Nephron progenitor cell (in vitro differentiated cells): ENCODE results near the gene RNF212.
A peak's percentile ranks its signal among the peaks of the same experiment; 100 is the strongest.
"Not testable (repeated sequence)": the region's sequence is repeated elsewhere in the genome, so short reads cannot be mapped to it uniquely, and the experiment has no call there.

ENCODE experiments used
- DNase-seq: peaks from one replicate; pipeline ENCODE4 v3.0.0; 2021
- H3K27ac Mint-ChIP-seq: 2 replicates; pipeline ENCODE4 v1.8.0; 2021; ENCODE audit warnings: mild to moderate bottlenecking, moderate library complexity, mixed read lengths
- H3K27me3 Mint-ChIP-seq: 2 replicates; pipeline ENCODE4 v1.8.0; 2021; ENCODE audit warnings: mild to moderate bottlenecking, low read depth, mixed read lengths; ENCODE audit not compliant: poor library complexity
- H3K36me3 Mint-ChIP-seq: 2 replicates; pipeline ENCODE4 v1.8.0; 2021; ENCODE audit warnings: low read depth, mixed read lengths
- H3K4me1 Mint-ChIP-seq: 2 replicates; pipeline ENCODE4 v1.8.0; 2021; ENCODE audit warnings: mixed read lengths
- H3K4me3 Mint-ChIP-seq: 2 replicates; pipeline ENCODE4 v1.8.0; 2021; ENCODE audit warnings: mild to moderate bottlenecking, moderate library complexity, mixed read lengths
- H3K9me3 Mint-ChIP-seq: 2 replicates; pipeline ENCODE4 v1.8.0; 2021; ENCODE audit warnings: mild to moderate bottlenecking, moderate library complexity, mixed read lengths
- CTCF ChIP-seq: fragments of 200-600 bp; sonication (generic); IDR thresholded peaks from 2 replicates; pipeline ENCODE4 v1.5.0; 2021; ENCODE audit warnings: antibody characterized with exemption

RNF212 gene

DNA sequence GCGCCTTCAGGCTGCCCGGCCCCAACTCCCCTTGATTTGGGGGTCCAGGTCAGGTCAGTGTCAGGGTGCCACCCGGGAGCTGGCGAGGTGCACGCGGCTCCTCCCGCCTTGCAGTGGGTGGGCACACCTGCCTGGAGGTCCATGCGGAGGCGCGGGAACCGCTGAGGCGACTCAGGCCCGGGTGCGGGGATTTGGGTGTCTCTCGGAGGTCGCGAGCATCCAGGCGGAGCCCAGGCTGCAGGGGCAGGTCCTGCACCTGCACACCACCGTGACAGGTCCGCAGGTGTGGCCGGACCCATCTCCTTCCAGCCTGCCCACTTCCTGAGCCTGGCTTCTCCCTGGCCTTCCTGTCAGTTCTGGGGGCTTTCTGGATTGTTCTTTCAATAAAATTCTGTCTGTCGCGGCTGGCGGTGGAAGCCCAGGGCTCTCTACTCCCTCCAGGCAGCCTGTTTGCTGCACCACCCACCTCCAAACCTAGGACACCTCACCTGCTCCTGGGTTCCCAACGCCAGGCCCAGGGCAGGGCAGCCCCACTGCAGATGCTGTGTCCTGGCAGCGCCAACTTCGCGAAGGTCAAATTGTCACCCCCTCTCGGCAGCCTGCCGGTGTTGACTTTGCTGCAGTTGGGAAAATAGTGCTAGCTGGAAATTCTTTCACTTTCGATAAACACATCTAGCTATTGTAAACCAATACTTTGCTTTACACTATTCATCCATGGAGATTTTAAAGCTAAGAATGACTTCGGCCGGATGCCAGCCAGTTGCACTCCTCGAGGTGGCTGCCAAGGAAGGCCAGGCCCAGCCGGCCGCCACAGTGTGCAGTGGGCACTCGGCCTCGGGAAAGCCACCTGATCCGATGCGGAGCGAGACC lies 66.0 kb downstream of the RNF212 start:
- Mint-ChIP-seq H3K36me3 (no peaks in the 10 kb centered on the region), H3K9me3 (peaks cover 11% of the 10 kb centered on the region), H3K4me3 (no peak overlapping the region), H3K27me3 (peaks cover 76% of the 10 kb centered on the region), H3K4me1 (peaks cover 39% of the 10 kb centered on the region), H3K27ac (no peak overlapping the region)
- no peak for TF ChIP-seq CTCF
- no peak for DNase-seq

DNA sequence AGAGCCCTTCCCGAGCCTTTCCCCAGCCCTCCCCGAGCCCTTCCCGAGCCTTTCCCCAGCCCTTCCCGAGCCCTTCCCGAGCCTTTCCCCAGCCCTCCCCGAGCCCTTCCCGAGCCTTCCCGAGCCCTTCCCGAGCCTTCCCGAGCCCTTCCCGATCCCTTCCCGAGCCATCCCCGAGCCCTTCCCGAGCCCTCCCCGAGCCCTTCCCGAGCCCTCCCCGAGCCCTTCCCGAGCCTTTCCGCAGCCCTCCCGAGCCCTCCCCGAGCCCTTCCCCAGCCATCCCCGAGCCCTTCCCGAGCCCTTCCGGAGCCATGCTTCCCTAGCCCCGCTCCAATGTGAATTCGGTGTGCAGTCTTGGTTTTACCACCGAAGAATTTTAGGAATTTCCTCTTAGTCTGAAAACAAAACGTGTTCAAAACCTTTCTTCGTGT lies 66.8 kb downstream of the RNF212 start:
- H3K36me3 Mint-ChIP-seq, H3K4me3 Mint-ChIP-seq, H3K27ac Mint-ChIP-seq, H3K9me3 Mint-ChIP-seq: not testable (repeated sequence)
- Mint-ChIP-seq H3K4me1 (peaks cover 42% of the 10 kb centered on the region), H3K27me3 (peaks cover 72% of the 10 kb centered on the region)
- peak; percentile 73 for DNase-seq

- no peak for TF ChIP-seq CTCF
- Mint-ChIP-seq H3K9me3 (no peaks in the 10 kb centered on the region), H3K4me1 (peaks cover 49% of the 10 kb centered on the region), H3K27ac (no peak overlapping the region), H3K36me3 (no peaks in the 10 kb centered on the region), H3K4me3 (no peak overlapping the region), H3K27me3 (peaks cover 64% of the 10 kb centered on the region)
- no peak for DNase-seq
Observed at GRCh38 chr4:1045595-1046201, 67.7 kb downstream of the RNF212 start.

- Mint-ChIP-seq H3K9me3 (no peaks in the 10 kb centered on the region), H3K27ac (no peak overlapping the region), H3K27me3 (peaks cover 59% of the 10 kb centered on the region), H3K4me3 (peak overlapping the region; percentile 38), H3K4me1 (peaks cover 53% of the 10 kb centered on the region), H3K36me3 (no peaks in the 10 kb centered on the region)
- peak; percentile 3 for DNase-seq
- TF ChIP-seq CTCF, result no peak
Observed at GRCh38 chr4:1045193-1045594, 68.2 kb downstream of the RNF212 start.

DNA sequence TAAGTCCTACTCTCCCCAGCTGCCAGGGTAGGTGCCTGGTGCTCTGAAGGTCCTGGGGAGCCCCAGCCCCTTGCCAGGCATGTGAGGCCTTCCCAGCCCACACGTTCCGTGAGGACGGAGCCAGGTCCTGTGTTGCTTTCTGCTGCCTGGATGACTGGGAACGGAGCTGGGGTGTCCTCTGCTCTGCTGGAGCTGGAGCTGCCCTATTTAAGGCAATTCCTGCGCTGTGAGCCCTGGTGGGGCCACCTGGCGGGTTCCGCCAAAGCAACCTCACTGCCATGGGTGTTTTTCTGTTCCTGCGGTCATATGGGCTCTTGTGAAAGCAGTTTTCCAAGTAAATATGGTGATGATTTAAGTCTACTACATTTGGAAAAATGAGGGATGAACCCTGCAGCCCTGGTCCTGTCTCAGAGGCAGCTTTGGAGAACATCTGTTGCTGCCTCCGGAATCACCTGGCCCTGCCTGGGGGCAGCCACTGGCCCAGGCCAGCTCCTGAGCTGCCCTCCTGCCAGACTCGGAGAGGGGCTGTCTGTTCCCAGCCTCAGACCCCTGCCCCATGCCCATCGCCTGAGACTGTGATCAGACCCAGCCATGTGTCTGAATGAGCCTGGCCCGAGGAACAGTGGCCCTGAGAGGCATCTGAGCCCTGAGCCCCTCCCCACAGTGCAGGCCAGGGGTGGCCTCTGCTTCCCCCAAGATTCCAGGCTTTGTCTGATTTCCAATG lies 68.7 kb downstream of the RNF212 start:
- no peak for TF ChIP-seq CTCF
- Mint-ChIP-seq H3K9me3 (no peaks in the 10 kb centered on the region), H3K27ac (no peak overlapping the region), H3K4me1 (peaks cover 57% of the 10 kb centered on the region), H3K27me3 (peaks cover 53% of the 10 kb centered on the region), H3K4me3 (no peak overlapping the region), H3K36me3 (no peaks in the 10 kb centered on the region)
- DNase-seq, result peak; percentile 3
